HT-29 (cell line): ENCODE measurements around the gene RGS18. TPM values are rescaled to one million over a fixed set of nuclear protein-coding genes. Genes with fewer than 3 reads are reported as not detected.
"Not testable (repeated sequence)": the region's sequence is repeated elsewhere in the genome, so short reads cannot be mapped to it uniquely, and the experiment has no call there.

Experiments used
- DNase-seq: peaks from one replicate; pipeline ENCODE4 v3.0.0-alpha.2; 2015; ENCODE audit warnings: low spot score
- total RNA-seq: library from RNA; depleted of rRNA; stranded (reverse); fragments of >200 nt; shearing (Covaris generic); gene quantifications from 2 replicates; pipeline ENCODE4 v1.2.3, GENCODE V29; 2014; rRNA removed

Gene RGS18
- total RNA-seq: not detected in 2 replicates

- no peak for DNase-seq
Observed at GRCh38 chr1:192158181-192158580, at the start of gene RGS18. Gene RGS18 (plus strand): TSS chr1:192158462. CDS start chr1:192158638, 176 bp downstream.

GRCh38 chr1:192109576-192109975 lies 48.7 kb upstream of the RGS18 start:
- no peak for DNase-seq

GRCh38 chr1:192115000-192115399 lies 43.3 kb upstream of the RGS18 start:
- no peak for DNase-seq

- DNase-seq: no peak
Observed at GRCh38 chr1:192118881-192119405, 39.3 kb upstream of the RGS18 start.

- DNase-seq: no peak
Observed at GRCh38 chr1:192119701-192120100, 38.6 kb upstream of the RGS18 start.

- DNase-seq: no peak
Observed at GRCh38 chr1:192122668-192123067, 35.6 kb upstream of the RGS18 start.

- no peak for DNase-seq
Observed at GRCh38 chr1:192123212-192123611, 35.0 kb upstream of the RGS18 start.

- no peak for DNase-seq
Observed at GRCh38 chr1:192126030-192126619, 32.1 kb upstream of the RGS18 start.

- no peak for DNase-seq
Observed at GRCh38 chr1:192130175-192130574, 28.1 kb upstream of the RGS18 start.

GRCh38 chr1:192130865-192131264 lies 27.4 kb upstream of the RGS18 start:
- not testable (repeated sequence) for DNase-seq

- no peak for DNase-seq
Observed at GRCh38 chr1:192131914-192132313, 26.3 kb upstream of the RGS18 start.

- DNase-seq: no peak
Observed at GRCh38 chr1:192133350-192133926, 24.8 kb upstream of the RGS18 start.

GRCh38 chr1:192140382-192140781 lies 17.9 kb upstream of the RGS18 start:
- DNase-seq: no peak

GRCh38 chr1:192147221-192147620 lies 11.0 kb upstream of the RGS18 start:
- no peak for DNase-seq

- DNase-seq: no peak
Observed at GRCh38 chr1:192147696-192148095, 10.6 kb upstream of the RGS18 start.

- no peak for DNase-seq
Observed at GRCh38 chr1:192151176-192151575, 7.1 kb upstream of the RGS18 start.

GRCh38 chr1:192153276-192153675 lies 5.0 kb upstream of the RGS18 start:
- DNase-seq: no peak

GRCh38 chr1:192157067-192157466 lies 1.2 kb upstream of the RGS18 start:
- no peak for DNase-seq

GRCh38 chr1:192159014-192159413 lies 752 bp downstream of the RGS18 start:
- DNase-seq: no peak

GRCh38 chr1:192159781-192160180 lies 1.5 kb downstream of the RGS18 start:
- DNase-seq: no peak

- no peak for DNase-seq
Observed at GRCh38 chr1:192160196-192160595, 1.9 kb downstream of the RGS18 start.

GRCh38 chr1:192161976-192162375 lies 3.7 kb downstream of the RGS18 start:
- no peak for DNase-seq

- no peak for DNase-seq
Observed at GRCh38 chr1:192162376-192162775, 4.1 kb downstream of the RGS18 start.
